ENCODE data around the gene MUC5B.

- TF ChIP-seq CTCF (IDR thresholded peaks at IDR 0.05) = no peak
- no peak for TF ChIP-seq EZH2 (IDR thresholded peaks at IDR 0.05)
Observed at GRCh38 chr11:1220941-1221721, 1.7 kb upstream of the MUC5B start.

Measured in neural progenitor cell (in vitro differentiated cells).